ENCODE results near the gene RIPOR3. TPM values are rescaled to one million over a fixed set of nuclear protein-coding genes. Genes with fewer than 3 reads are reported as not detected.

RIPOR3 gene
- total RNA-seq, 1 donor: 0.42 TPM

DNA sequence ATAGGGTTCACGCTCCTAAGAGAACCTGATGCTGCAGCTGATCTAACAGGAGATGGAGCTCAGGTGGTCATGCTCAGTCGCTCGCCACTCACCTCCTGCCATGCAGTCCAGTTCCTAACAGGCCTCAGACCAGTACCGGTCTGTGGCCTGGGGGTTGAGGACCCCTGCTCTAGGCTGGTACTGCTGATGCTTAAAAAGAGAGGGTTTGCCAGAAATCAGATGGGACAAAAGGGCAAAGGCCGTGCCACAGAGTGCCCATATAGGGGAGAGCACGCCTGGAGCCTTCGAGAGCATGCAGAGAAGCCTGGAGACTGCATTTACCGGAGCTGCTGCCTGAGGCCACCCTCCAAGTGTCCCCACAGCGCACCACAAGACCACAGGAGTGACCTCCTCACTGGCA, 105.7 kb downstream of the RIPOR3 start:
- Histone ChIP-seq H3K4me3 (ENCODE audit: low read length) (no peak overlapping the region), H3K27me3 (ENCODE audit: insufficient read depth, low read length) (no peaks in the 10 kb centered on the region), H3K9me3 (ENCODE audit: low read depth, low read length) (no peaks in the 10 kb centered on the region), H3K4me1 (ENCODE audit: insufficient read depth, low read length) (peaks cover 5% of the 10 kb centered on the region)

DNA sequence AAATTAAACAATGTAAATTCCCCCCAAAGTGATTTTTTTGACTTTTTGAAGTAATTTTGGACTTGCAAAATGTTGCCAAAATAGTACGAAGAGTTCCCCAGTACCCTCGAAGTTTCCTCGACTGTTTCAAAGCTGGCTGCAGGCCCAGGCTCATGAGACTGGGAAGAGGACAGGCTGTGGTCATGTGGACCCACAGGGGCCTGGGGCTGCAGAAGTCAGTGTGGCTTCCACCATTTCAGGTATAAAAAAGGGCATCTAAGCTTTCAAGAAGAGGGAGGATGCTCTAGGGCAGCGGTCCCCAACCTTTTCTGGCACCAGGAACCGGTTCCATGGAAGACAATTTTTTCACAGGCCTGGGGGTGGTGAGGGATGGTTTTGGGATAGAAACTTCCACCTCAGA, 106.1 kb downstream of the RIPOR3 start:
- Histone ChIP-seq H3K9me3 (ENCODE audit: low read depth, low read length) (no peaks in the 10 kb centered on the region), H3K4me3 (ENCODE audit: low read length) (no peak overlapping the region), H3K4me1 (ENCODE audit: insufficient read depth, low read length) (peaks cover 5% of the 10 kb centered on the region), H3K27me3 (ENCODE audit: insufficient read depth, low read length) (no peaks in the 10 kb centered on the region)

DNA sequence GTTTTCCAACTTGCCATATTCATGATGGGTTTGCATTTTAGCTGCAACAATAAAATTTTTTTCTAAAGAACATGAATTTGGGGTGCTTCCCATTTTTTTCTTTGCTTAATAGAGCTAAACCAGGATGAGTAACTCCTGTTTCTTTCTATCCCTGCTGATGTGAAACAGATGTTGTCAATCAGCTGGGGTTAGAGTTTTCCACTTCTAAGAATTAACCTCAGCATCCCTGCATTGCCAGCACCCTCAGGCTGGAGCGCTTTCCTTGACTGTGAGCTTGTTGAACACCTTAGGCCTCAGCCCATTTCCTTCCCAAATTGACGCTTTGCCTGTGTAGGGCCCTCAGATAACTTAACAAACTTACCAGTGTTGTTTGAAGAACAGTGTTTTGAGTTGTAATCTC, 106.7 kb downstream of the RIPOR3 start:
- no peaks in the 10 kb centered on the region for H3K9me3 ChIP-seq (ENCODE audit: low read depth, low read length)
- no peaks in the 10 kb centered on the region for H3K27me3 ChIP-seq (ENCODE audit: insufficient read depth, low read length)
- no peak overlapping the region for H3K4me3 ChIP-seq (ENCODE audit: low read length)
- peaks cover 5% of the 10 kb centered on the region for H3K4me1 ChIP-seq (ENCODE audit: insufficient read depth, low read length)

DNA sequence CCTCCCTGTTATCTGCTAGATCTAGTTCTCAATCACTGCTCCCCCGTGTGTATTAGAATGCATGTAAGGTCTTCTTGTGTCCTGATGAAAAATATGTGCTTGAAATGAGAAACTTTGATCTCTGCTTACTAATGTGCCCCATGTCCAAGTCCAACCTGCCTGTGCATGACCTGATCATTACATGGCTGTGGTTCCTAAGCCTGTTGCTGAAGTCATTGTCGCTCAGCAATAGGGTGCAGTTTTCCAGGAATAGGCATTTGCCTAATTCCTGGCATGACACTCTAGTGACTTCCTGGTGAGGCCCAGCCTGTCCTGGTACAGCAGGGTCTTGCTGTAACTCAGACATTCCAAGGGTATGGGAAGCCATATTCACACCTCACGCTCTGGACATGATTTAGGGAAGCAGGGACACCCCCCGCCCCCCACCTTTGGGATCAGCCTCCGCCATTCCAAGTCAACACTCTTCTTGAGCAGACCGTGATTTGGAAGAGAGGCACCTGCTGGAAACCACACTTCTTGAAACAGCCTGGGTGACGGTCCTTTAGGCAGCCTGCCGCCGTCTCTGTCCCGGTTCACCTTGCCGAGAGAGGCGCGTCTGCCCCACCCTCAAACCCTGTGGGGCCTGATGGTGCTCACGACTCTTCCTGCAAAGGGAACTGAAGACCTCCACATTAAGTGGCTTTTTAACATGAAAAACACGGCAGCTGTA, 107.7 kb downstream of the RIPOR3 start:
- Histone ChIP-seq H3K4me1 (ENCODE audit: insufficient read depth, low read length) (peaks cover 5% of the 10 kb centered on the region), H3K27me3 (ENCODE audit: insufficient read depth, low read length) (no peaks in the 10 kb centered on the region), H3K9me3 (ENCODE audit: low read depth, low read length) (no peaks in the 10 kb centered on the region), H3K4me3 (ENCODE audit: low read length) (no peak overlapping the region)

DNA sequence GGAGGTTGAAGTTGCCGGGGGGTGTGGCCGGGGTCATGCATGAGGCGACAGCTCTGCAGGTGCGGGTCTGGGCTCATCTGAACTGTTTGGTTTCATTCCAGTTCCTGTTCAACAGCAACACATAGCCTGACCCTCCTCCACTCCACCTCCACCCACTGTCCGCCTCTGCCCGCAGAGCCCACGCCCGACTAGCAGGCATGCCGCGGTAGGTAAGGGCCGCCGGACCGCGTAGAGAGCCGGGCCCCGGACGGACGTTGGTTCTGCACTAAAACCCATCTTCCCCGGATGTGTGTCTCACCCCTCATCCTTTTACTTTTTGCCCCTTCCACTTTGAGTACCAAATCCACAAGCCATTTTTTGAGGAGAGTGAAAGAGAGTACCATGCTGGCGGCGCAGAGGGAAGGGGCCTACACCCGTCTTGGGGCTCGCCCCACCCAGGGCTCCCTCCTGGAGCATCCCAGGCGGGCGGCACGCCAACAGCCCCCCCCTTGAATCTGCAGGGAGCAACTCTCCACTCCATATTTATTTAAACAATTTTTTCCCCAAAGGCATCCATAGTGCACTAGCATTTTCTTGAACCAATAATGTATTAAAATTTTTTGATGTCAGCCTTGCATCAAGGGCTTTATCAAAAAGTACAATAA, 108.6 kb downstream of the RIPOR3 start:
- no peak overlapping the region for H3K4me3 ChIP-seq (ENCODE audit: low read length)
- H3K4me1 ChIP-seq (ENCODE audit: insufficient read depth, low read length): peaks cover 5% of the 10 kb centered on the region
- H3K27me3 ChIP-seq (ENCODE audit: insufficient read depth, low read length): no peaks in the 10 kb centered on the region
- H3K9me3 ChIP-seq (ENCODE audit: low read depth, low read length): no peaks in the 10 kb centered on the region

DNA sequence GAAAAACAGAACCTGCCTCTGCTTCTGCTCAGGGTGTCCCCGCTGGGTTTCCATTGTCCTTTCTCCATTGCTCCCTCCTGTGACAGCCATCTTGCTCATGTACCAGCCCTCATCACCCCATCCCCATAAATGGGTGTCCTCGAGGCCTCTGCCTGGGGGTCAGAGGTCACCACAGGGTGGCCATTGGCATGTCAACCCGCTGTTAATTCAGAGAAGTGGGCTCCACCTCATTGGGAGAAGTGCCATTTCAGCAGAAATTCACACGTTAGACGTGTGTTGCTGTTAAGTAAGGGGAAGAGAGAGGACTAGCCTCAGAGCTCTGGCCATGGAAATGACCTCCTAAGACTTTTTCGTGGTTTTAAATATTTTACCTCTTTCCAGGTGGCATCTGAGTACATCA, 109.2 kb downstream of the RIPOR3 start:
- no peak overlapping the region for H3K4me3 ChIP-seq (ENCODE audit: low read length)
- H3K4me1 ChIP-seq (ENCODE audit: insufficient read depth, low read length): peaks cover 5% of the 10 kb centered on the region
- no peaks in the 10 kb centered on the region for H3K9me3 ChIP-seq (ENCODE audit: low read depth, low read length)
- H3K27me3 ChIP-seq (ENCODE audit: insufficient read depth, low read length): no peaks in the 10 kb centered on the region

DNA sequence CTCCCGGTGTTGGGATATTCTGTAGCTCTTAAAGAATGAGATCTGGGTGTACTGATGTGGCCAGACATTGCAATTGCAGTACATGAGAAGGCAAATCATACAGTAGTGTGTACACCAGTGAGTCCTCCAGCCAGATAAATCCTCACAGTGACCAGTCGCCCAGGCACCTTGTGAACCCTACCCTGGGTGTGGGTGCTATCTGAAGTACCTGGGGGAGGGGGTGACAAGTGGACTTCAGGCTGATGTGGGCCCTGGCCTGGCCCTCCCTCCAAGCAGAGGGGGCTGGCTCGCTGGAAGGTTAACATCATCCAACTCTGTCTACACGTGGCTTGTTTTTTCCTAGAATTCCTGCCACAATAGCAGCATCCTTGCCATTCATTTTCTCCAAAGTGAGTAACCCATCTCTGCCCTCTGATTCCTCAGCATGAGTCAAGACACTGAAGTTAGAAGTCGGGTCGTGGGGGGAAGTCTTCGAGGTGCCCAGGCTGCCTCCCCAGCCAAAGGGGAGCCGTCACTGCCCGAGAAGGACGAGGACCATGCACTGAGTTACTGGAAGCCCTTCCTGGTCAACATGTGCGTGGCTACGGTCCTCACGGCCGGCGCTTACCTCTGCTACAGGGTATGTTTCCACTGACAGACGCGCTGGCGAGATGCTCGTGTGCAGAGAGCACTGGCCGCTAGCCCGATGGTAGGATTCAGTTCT, 110.3 kb downstream of the RIPOR3 start:
- Histone ChIP-seq H3K4me1 (ENCODE audit: insufficient read depth, low read length) (peaks cover 5% of the 10 kb centered on the region), H3K27me3 (ENCODE audit: insufficient read depth, low read length) (no peaks in the 10 kb centered on the region), H3K9me3 (ENCODE audit: low read depth, low read length) (no peaks in the 10 kb centered on the region), H3K4me3 (ENCODE audit: low read length) (no peak overlapping the region)

DNA sequence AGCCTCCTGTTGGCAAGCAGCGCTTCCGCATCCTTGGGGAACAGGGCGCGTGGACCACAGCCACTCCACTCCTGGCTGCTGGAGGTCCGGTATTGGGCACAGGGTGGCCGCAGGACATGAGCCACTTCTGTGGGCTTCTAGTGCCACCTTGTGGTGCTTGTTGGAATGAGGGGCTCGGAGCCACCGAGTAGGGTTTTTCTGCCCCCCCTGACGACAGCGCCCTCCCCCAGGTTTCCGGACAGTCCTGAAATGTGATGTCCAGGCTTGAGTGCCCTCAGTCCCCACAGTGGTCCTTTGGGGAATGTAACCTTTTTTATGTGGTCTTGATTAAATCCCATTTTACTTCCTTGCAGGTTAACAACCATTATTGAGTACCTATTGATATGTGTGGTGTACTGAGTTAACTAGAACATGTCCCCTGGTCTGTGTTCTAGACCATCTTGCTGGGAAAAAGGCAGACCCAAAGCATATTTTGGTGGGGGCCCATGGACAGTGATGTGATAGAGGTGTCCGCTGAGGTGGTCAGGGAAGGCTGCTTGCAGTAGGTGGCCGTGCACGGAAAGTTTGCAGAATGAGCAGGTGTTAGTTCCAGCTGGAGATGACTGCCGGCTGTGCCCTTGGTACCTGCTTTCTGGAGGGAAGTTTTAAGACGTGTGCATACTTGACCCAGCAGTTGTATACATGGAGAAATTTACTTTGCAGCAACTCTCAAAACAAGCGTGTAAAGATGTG, 111.2 kb downstream of the RIPOR3 start:
- no peak overlapping the region for H3K4me3 ChIP-seq (ENCODE audit: low read length)
- no peaks in the 10 kb centered on the region for H3K9me3 ChIP-seq (ENCODE audit: low read depth, low read length)
- H3K27me3 ChIP-seq (ENCODE audit: insufficient read depth, low read length): no peaks in the 10 kb centered on the region
- H3K4me1 ChIP-seq (ENCODE audit: insufficient read depth, low read length): peaks cover 5% of the 10 kb centered on the region

DNA sequence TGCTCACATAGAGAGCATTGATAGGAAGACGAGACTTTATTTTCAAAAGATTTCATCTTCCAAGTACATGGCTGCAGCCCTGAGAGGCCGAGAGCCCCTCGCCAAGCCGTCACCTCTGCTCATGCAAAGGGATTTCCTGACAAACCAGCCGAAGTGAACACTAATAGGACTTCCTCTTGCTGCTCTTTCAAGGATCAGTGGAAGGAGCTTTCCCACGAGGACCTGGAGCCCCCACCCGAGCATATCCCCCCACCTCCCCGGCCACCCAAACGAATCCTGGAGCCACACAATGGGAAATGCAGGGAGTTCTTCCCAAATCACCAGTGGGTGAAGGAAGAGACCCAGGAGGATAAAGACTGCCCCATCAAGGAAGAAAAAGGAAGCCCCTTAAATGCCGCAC, 111.8 kb downstream of the RIPOR3 start:
- no peaks in the 10 kb centered on the region for H3K27me3 ChIP-seq (ENCODE audit: insufficient read depth, low read length)
- H3K9me3 ChIP-seq (ENCODE audit: low read depth, low read length): no peaks in the 10 kb centered on the region
- peaks cover 5% of the 10 kb centered on the region for H3K4me1 ChIP-seq (ENCODE audit: insufficient read depth, low read length)
- H3K4me3 ChIP-seq (ENCODE audit: low read length): no peak overlapping the region

DNA sequence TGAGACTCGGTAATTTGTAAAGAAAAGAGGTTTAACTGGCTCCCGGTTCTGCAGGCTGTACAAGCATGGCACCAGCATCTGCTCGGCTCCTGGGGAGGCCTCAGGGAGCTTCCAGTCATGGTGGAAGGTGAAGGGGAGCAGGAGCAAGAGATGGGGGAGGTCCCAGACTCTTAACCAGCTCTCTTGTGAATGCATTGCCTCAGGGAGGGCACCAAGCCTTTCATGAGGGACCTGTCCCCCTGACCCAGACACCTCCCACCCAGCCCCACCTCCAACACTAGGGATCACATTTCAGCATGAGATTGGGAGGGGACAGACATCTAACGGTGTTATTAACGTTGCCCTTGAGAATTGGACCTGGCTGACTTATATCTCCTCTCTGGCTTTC, 112.6 kb downstream of the RIPOR3 start:
- Histone ChIP-seq H3K9me3 (ENCODE audit: low read depth, low read length) (no peaks in the 10 kb centered on the region), H3K4me1 (ENCODE audit: insufficient read depth, low read length) (peaks cover 5% of the 10 kb centered on the region), H3K27me3 (ENCODE audit: insufficient read depth, low read length) (no peaks in the 10 kb centered on the region), H3K4me3 (ENCODE audit: low read length) (no peak overlapping the region)

DNA sequence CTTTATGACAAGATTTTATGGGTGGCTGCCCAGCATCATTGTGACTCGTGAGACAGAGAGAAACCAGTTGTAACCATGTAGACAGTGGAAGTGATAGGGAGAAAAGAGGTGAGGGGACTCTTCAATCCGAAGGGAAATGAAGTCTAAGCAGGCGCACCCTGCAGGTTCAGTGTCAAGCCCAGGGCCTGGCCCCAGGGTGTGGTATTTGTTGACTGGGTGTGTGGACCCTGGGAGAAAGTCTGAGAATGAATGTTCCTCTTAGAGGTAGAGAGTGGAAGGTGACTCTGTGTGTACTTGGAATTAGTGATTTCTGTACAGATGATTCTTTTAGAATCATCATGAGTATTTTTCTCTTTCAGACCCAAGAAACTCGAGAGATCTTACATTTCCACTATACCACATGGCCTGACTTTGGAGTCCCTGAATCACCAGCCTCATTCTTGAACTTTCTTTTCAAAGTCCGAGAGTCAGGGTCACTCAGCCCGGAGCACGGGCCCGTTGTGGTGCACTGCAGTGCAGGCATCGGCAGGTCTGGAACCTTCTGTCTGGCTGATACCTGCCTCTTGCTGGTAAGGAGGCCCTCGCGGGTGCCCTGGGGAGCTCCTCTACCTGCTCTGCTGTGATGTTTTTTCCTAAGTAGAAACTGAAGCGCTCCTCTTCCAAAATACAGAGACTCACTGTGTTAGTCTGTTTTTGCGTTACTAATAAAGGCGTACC, 113.1 kb downstream of the RIPOR3 start:
- H3K27me3 ChIP-seq (ENCODE audit: insufficient read depth, low read length): no peaks in the 10 kb centered on the region
- no peak overlapping the region for H3K4me3 ChIP-seq (ENCODE audit: low read length)
- no peaks in the 10 kb centered on the region for H3K9me3 ChIP-seq (ENCODE audit: low read depth, low read length)
- peaks cover 5% of the 10 kb centered on the region for H3K4me1 ChIP-seq (ENCODE audit: insufficient read depth, low read length)

DNA sequence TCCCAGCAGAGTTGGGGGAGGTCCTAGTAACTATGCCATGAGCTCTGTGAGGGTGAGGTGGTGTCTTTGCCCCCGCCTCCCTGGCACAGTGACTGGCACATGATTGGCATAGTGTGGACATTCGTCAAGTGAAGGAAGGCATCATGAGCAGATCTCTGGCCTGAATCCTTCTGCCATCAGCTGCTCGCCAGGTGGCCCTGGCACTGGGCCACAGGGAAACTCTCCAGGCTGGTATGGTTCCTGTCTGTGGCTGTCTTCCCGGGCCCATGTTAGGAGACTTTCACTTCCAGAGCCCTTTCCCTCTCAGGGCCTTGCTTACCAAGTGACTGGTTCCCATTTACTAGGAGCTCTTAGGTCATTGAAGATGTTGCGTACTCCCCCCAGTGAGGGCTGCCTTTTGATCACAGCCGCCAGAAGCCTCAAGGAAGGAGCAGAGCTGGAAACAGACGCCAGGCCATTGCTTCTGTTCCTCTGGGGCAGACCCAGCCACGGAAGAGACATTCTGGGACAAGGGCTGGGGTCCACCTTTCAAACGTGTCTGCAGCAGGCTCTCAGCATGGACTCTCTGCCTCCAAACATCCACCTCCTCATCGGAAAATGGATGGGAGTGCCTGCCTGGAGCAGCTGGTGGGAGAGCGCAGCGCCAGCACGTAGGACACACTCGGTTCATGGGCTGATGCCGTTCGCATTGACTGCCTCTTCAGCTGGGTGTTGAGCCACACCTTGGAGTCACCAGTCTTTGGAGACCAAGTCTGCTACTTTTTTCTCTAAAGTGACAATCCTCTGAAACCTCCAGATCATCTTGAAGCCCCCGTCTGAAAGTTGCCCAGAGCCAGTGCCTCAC, 113.9 kb downstream of the RIPOR3 start:
- Histone ChIP-seq H3K4me3 (ENCODE audit: low read length) (no peak overlapping the region), H3K4me1 (ENCODE audit: insufficient read depth, low read length) (peaks cover 7% of the 10 kb centered on the region), H3K9me3 (ENCODE audit: low read depth, low read length) (no peaks in the 10 kb centered on the region)

DNA sequence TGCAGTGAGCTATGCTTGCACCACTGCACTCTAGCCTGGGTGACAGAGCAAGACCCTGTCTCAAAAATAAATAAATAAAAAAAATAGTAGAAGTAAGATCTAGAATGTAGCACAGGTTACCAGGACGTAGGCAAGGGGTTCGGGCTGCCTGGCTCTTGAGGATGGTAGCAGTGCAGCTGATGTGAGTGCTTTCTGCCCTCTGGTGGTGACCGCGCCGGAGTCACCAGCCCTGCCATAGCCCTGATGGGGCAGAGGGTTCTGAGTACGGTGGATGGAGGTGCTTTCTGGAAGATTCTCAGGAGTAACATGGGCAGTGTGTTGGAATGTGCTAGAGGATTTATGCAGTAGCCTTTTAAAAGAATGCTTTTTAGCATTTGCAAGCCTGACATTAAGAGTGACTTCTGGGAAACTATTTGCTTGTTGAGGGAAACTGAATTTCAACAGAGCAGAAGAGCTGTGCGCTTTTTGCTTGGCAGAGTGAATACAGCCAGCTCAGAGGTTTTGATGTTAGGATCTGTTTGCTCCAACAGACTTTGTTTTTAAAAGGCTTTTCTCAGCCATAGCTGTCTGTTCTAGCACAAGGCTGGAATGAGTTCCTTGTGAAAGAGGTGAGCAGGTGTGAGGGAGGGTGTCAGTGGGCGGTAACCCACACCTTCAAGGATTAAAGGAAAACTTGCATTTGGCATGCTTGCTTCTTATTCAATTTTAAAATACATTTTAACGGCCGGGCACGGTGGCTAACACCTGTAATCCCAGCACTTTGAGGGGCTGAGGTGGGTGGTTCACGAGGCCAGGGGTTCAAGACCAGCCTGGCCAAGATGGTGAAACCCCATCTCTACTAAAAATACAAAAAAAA, 115.2 kb downstream of the RIPOR3 start:
- H3K4me1 ChIP-seq (ENCODE audit: insufficient read depth, low read length): peaks cover 19% of the 10 kb centered on the region
- no peaks in the 10 kb centered on the region for H3K9me3 ChIP-seq (ENCODE audit: low read depth, low read length)
- no peaks in the 10 kb centered on the region for H3K27me3 ChIP-seq (ENCODE audit: insufficient read depth, low read length)
- H3K4me3 ChIP-seq (ENCODE audit: low read length): no peak overlapping the region

More for the DNA sequence above, 113.9 kb downstream of the RIPOR3 start:
- H3K27me3 ChIP-seq (ENCODE audit: insufficient read depth, low read length): no peaks in the 10 kb centered on the region
